Measurements from ENCODE around the gene PXYLP1. TPM values are rescaled to one million over a fixed set of nuclear protein-coding genes. Genes with fewer than 3 reads are reported as not detected.

PXYLP1 gene
- total and polyA plus RNA-seq, 2 of the 8 experiments (the other 6 are each of a cell fraction or from before 2014, with no cell fraction given) = 19.4 to 20.6 TPM

DNA sequence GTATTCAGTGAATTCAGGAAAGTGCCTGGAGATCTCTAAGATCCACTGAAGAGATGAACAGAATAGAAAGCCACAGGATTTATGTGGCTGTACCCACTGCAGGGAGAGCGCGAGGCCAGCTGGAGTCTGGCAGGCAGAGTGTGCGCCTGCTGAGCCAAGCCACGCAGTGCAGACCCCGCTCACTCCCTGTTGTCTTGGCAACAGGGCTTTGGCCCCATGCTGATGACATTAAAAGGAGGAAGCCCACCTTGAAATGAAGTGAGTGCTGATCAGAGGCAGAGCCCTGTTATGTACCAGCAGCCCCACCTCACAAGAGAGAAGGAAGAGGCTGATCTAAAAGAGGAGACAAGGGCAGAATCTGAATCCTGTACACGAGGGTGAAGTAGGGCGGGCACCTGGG is 36.7 kb downstream of the PXYLP1 start:
- Histone ChIP-seq H3K79me2 (ENCODE audit: control insufficient read depth in 1 of 2, insufficient read depth in 2 of 2, low read length in 2 of 2) (no peaks in the 10 kb centered on the region), H2BK12ac (ENCODE audit: low read depth, low read length) (no peak overlapping the region), H3K27ac (ENCODE audit: low read depth, low read length) (no peak overlapping the region), H2BK15ac (ENCODE audit: low read length) (no peak overlapping the region), H4K91ac (replicated peaks; ENCODE audit: insufficient read length, low read length) (no peak overlapping the region), H3K18ac (ENCODE audit: extremely low read depth, low read length) (no peak overlapping the region), H3K56ac (replicated peaks; ENCODE audit: insufficient read length, low read depth, low read length) (no peak overlapping the region), H2AK5ac (ENCODE audit: low read depth, low read length) (no peak overlapping the region), H4K8ac (ENCODE audit: extremely low read depth, insufficient read depth, low read length) (no peak overlapping the region), H2BK20ac (ENCODE audit: low read length) (no peak overlapping the region), H3K9me3 (ENCODE audit: insufficient read depth in 2 of 2, low read depth in 1 of 2, low read length in 1 of 2) (no peaks in the 10 kb centered on the region), H4K5ac (ENCODE audit: insufficient read length, low read depth, low read length) (no peak overlapping the region), H3K27me3 (replicated peaks in 1 of 4; ENCODE audit: control insufficient read depth in 3 of 4, extremely low read depth in 1 of 4, insufficient read depth in 3 of 4, low read length in 3 of 4) (no peaks in the 10 kb centered on the region), H3K9ac (replicated peaks in 1 of 4; ENCODE audit: extremely low read depth in 1 of 4, low read depth in 3 of 4, low read length in 3 of 4) (no peak overlapping the region), H3K4me1 (replicated peaks in 1 of 4; ENCODE audit: control insufficient read depth in 3 of 4, insufficient read depth in 4 of 4, low read length in 3 of 4) (no peaks in the 10 kb centered on the region), H3K36me3 (ENCODE audit: control insufficient read depth in 2 of 4, insufficient read depth in 4 of 4, low read length in 3 of 4) (no peaks in the 10 kb centered on the region; a peak in 3 of 8 replicates), H3K4ac (replicated peaks; ENCODE audit: insufficient read length, low read depth, low read length) (no peak overlapping the region), H2BK5ac (ENCODE audit: low read depth, low read length) (no peak overlapping the region), H3K4me2 (ENCODE audit: insufficient read depth in 1 of 2, low read depth in 2 of 2, low read length in 2 of 2) (no peak overlapping the region), H3K4me3 (ENCODE audit: extremely low read depth in 1 of 4, insufficient read depth in 2 of 4, low read depth in 3 of 4, low read length in 4 of 4) (no peak overlapping the region), H4K20me1 (replicated peaks in 1 of 2; ENCODE audit: control insufficient read depth in 1 of 2, insufficient read depth in 2 of 2, low read length in 2 of 2) (peaks cover 0 to 2% of the 10 kb centered on the region in 2 experiments), H3K23me2 (ENCODE audit: low read depth, low read length) (no peaks in the 10 kb centered on the region), H2AFZ (ENCODE audit: low read length) (no peak overlapping the region), H3K79me1 (ENCODE audit: low read depth, low read length) (no peaks in the 10 kb centered on the region), H3K23ac (ENCODE audit: insufficient read length) (no peak overlapping the region), H3K14ac (ENCODE audit: insufficient read length) (no peak overlapping the region), H2BK120ac (replicated peaks; ENCODE audit: low read depth, low read length) (no peak overlapping the region)
- ChIA-PET CTCF (ENCODE audit: partially characterized antibody) (interaction anchor here (0.8 to 4.8 kb wide), 3 partner anchors 10 to 13 kb away, joined by 3 to 39 read pairs (median 4); no protein-coding TSS in a partner anchor), POLR2A (ENCODE audit: partially characterized antibody) (no interaction called here)
- no peak for DNase-seq (ENCODE audit: low read depth in 1 of 2, low spot score in 2 of 2)
- 81% methylated on average over 7 of the region's 7 CpGs; no CpG with 5 or more reads in 1 of the 2 experiments for WGBS, 2 experiments (ENCODE audit: extremely low coverage in 1 of 2, insufficient coverage in 1 of 2, insufficient read length in 1 of 2, insufficient replicate concordance in 2 of 2, low coverage in 1 of 2, low lambda C conversion rate in 2 of 2, missing lambda C conversion rate in 1 of 2)
- no peak for FAIRE-seq
- TF ChIP-seq GTF2F1 (IDR thresholded peaks at IDR 0.05; ENCODE audit: borderline replicate concordance, low read depth, low read length) = no peak
- TF ChIP-seq E2F6 (IDR thresholded peaks at IDR 0.05) = no peak
- TF ChIP-seq CREB1 (IDR thresholded peaks at IDR 0.05) = no peak
- no peak for TF ChIP-seq RBBP5 (IDR thresholded peaks at IDR 0.05; ENCODE audit: borderline replicate concordance, low read depth, low read length)
- TF ChIP-seq CTCF (IDR thresholded peaks at IDR 0.05; ENCODE audit: control extremely low read depth in 1 of 3, insufficient read depth in 1 of 3, low read depth in 1 of 3, low read length in 3 of 3) = no peak
- no peak for TF ChIP-seq CHD1 (IDR thresholded peaks at IDR 0.05; ENCODE audit: low read depth, low read length)
- no peak for TF ChIP-seq RAD21 (IDR thresholded peaks at IDR 0.05 in 1 of 2, conservative IDR thresholded peaks at IDR 0.05 in 1 of 2; ENCODE audit: low read depth in 2 of 2, low read length in 2 of 2)
- TF ChIP-seq EZH2 (IDR thresholded peaks at IDR 0.05; ENCODE audit: low read depth, low read length, severe bottlenecking) = no peak
- no peak for TF ChIP-seq KDM5A (IDR thresholded peaks at IDR 0.05; ENCODE audit: low read length)
- no peak for TF ChIP-seq KDM4A (IDR thresholded peaks at IDR 0.05; ENCODE audit: low read depth, low read length, severe bottlenecking)
- no peak for TF ChIP-seq CHD2 (IDR thresholded peaks at IDR 0.05; ENCODE audit: low read length)
